Omental fat pad (tissue), 4 donors: ENCODE measurements around the gene RPF1. TPM values are rescaled to one million over a fixed set of nuclear protein-coding genes. Genes with fewer than 3 reads are reported as not detected.
"Not testable (repeated sequence)": the region's sequence is repeated elsewhere in the genome, so short reads cannot be mapped to it uniquely, and the experiment has no call there.

ENCODE experiments used
- ATAC-seq: fragments of 150-250 bp; one replicate; pipeline ENCODE4 v1.9.1; 2016; ENCODE audit warnings: mild to moderate bottlenecking, moderate library complexity; ENCODE audit not compliant: low FRiP score
- DNase-seq: peaks from one replicate; pipeline ENCODE4 v3.0.0-alpha.2; 2019; ENCODE audit warnings: low spot score
- total RNA-seq, 4 donors: library from RNA; depleted of rRNA; stranded (reverse); fragments of >200 nt; gene quantifications; one replicate each; pipeline ENCODE4 v1.1.0, GENCODE V29; 2016
- TF ChIP-seq, protein P1 (sequence below), 3 donors: fragments of 450-650 bp; IDR thresholded peaks; one replicate each; pipeline ENCODE4 v1.5.1; 2016 to 2017; ENCODE audit warnings: antibody characterized with exemption in 3 of 3, mild to moderate bottlenecking in 3 of 3, moderate library complexity in 2 of 3

Gene RPF1
- total RNA-seq, 4 donors from 2014 or later: 24.9 to 45.6 (median 30.7) TPM

DNA sequence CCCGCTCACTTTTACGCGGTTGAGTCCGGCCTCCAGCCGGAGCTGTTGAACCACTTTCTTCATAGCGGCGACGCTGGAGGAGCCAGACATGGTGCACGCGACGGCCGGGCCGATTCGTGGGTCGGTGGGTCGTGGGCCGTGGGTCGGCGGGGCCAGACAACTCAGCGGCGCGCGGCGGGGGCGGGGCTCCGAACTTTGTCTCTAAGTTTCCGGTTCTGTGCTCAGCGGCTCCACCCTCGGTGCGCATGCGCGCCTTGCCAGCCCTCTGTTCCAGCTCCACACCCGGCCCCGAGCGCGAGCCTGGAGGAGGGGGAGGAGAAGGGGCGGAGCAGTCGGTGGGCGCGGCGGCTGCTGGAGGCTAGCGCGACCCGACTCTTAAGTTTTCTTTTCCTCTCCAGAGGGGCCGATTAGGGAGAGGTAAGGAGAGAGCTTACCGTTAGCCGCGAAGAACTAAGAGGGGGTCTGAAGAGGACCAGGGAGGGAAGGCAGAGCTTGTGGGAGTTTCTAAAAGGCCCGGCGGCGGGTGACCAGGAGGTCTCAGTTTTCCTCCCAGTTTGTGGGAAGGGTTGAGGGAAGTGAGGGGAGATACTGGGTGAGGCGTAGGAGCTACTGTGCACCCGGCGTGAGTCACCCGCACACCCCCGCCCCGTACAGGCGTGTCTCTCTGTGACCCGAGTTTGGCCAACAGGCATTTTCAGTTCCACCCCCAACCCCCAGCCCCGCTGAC is 27.1 kb downstream of the RPF1 start, which contains the start of the genes GNG5 and SPATA1:
GNG5 (minus strand) TSS at position 580 of the 727 bp plus-strand sequence; CDS start at position 90, 490 bp downstream.
SPATA1 (plus strand) TSS at position 385 of the 727 bp plus-strand sequence. CDS start 9,974 bp downstream, outside the sequence.
- DNase-seq: peak; percentile 95
- ATAC-seq: peak; percentile 97
- TF ChIP-seq, protein P1, sequence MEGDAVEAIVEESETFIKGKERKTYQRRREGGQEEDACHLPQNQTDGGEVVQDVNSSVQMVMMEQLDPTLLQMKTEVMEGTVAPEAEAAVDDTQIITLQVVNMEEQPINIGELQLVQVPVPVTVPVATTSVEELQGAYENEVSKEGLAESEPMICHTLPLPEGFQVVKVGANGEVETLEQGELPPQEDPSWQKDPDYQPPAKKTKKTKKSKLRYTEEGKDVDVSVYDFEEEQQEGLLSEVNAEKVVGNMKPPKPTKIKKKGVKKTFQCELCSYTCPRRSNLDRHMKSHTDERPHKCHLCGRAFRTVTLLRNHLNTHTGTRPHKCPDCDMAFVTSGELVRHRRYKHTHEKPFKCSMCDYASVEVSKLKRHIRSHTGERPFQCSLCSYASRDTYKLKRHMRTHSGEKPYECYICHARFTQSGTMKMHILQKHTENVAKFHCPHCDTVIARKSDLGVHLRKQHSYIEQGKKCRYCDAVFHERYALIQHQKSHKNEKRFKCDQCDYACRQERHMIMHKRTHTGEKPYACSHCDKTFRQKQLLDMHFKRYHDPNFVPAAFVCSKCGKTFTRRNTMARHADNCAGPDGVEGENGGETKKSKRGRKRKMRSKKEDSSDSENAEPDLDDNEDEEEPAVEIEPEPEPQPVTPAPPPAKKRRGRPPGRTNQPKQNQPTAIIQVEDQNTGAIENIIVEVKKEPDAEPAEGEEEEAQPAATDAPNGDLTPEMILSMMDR (IDR thresholded peaks at IDR 0.05): no peak

DNA sequence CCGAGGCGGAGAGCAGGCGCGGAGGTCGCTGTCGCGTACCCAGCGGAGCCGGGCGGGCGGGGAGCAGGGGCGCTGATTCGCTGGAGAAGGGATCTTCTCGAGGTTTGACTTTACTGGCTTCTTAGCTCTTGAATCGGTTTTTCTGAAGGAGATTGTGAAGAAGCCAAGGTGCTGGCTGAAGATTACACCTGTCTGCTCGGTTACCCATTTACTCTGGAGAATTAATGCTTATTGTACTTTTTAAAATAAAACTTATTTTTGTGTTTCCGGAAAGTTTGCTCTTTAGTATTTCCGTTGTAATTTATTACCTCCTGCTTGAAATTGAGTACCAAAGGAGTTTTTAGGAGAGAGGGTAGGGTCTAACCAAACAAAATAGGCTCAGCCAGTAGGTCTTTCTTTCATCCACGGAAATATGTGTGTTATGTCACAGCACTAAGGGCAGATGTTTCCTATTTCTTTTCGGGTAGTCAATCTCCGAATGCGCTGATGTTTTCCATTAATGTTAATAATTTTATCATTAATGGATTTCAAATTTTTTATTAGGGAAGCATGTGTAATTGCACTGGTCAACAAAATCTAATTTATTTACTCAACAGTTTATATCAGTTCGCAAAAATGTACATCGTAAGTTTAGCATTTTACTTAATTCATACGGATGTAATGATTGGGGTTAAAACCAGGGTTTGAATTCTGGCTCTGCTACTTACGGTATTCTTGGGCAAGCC is 27.8 kb downstream of the RPF1 start:
- TF ChIP-seq, protein P1 (IDR thresholded peaks at IDR 0.05): no peak
- no peak for DNase-seq
- ATAC-seq: no peak

DNA sequence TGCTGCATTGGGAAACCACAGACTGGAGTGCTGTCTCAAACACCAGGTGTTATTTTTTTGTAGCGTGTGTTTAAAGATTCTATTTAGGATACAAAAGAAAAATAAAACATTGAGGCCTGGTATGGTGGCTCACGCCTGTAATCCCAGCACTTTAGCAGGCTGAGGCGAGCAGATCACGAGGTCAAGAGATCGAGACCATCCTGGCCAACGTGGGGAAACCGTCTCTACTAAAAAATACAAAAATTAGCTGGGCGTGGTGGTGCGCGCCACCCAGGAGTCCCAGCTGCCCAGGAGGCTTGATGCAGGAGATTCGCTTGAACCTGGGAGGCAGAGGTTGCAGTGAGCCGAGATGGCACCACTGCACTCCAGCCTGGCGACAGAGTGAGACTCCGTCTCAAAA is 28.8 kb downstream of the RPF1 start:
- DNase-seq, ATAC-seq: not testable (repeated sequence)

DNA sequence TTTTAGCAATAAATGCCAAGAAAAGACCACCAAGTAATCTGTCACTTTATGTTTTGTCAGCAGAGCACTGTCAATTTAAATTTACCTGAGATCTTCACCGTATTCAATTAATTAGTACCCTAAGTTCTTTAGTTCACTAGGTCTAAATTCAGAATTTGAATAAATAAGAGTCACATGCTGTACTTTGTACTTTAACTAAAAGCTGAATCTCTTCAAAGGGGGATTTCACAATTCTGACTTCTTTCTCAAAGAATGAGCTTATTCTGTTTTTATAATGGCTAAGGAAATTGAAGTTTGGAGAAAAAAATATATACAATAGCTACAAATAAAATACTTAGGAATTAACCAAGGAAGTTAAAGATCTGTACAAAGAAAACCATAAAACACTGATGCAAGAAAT is 29.4 kb downstream of the RPF1 start:
- DNase-seq (no peak), ATAC-seq (no peak)
- TF ChIP-seq, protein P1 (IDR thresholded peaks at IDR 0.05): no peak

DNA sequence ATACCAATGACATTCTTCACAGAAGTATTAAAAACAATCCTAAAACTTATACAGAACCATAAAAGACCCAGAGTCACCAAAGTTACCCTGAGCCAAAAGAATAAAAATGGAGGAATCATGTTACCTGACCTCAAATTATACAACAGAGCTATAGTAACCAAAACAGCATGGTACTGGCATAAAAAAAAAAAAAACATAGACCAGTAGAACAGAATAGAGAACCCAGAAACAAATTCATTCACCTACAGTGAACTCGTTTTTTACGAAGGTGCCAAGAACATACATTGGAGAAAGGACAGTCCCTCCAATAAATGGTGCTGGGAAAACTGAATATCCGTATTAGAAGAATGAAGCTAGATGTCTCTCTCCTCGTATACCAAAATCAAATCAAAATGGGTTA is 30.0 kb downstream of the RPF1 start:
- DNase-seq: no peak
- no peak for ATAC-seq
- TF ChIP-seq, protein P1 (IDR thresholded peaks at IDR 0.05): no peak

DNA sequence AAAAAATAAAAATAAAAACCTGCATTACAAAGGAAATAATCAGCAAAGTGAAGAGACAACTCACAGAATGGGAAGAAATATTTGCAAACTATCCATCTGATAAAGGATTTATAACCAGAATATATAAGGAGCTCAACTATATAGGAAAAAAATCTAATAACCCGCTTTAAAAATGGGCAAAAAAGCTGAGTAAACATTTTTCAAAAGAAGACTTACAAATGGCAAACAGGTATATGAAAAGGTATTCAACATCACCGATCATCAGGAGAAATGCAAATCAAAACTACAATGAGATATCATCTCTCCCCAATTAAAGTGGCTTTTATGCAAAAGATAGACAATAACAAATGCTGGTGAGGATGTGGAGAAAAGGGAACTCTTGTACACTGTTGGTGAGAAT is 31.1 kb downstream of the RPF1 start:
- TF ChIP-seq, protein P1 (IDR thresholded peaks at IDR 0.05): no peak

DNA sequence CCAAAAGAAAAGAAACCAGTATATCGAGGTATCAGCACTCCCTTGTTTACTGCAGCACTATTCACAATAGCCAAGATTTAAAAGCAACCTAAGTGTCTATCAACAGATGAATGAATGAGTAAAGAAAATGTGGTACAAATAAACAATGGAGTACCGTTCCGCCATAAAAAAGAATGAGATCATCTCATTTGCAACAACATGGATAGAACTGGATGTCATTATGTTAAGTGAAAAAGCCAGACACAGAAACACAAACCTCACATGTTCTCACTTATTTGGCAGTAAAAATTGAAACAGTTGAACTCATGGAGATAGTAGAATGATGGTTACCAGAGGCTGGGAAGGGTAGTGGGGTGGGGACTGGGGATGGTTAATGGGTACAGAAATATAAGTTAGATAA is 31.6 kb downstream of the RPF1 start:
- no peak for DNase-seq
- TF ChIP-seq, protein P1 (IDR thresholded peaks at IDR 0.05): no peak
- ATAC-seq: no peak

More for the DNA sequence above, 31.1 kb downstream of the RPF1 start:
- DNase-seq (no peak), ATAC-seq (no peak)
